ENCODE data around the gene NTM.

DNA sequence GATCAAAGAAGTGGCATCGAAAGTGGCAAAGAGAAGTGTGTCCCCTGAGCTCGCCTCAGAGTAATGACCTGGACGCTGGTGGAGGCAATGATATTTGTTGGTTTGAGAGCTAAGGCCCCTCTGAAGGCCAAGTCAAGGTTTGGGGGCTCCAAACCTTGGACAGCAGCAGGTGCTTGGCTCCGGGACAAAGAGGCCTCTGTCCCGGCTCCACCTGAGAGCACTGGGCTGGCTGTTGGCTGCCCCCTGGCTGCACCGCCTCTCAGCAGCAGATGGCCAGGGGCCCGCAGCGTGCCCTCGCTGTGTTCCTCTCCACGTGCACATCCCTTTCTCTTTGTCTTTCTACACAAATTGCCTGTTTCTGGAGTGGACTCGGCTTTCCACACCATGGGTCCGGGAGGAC, 301.3 kb downstream of the NTM start:
- TF ChIP-seq, protein P1, sequence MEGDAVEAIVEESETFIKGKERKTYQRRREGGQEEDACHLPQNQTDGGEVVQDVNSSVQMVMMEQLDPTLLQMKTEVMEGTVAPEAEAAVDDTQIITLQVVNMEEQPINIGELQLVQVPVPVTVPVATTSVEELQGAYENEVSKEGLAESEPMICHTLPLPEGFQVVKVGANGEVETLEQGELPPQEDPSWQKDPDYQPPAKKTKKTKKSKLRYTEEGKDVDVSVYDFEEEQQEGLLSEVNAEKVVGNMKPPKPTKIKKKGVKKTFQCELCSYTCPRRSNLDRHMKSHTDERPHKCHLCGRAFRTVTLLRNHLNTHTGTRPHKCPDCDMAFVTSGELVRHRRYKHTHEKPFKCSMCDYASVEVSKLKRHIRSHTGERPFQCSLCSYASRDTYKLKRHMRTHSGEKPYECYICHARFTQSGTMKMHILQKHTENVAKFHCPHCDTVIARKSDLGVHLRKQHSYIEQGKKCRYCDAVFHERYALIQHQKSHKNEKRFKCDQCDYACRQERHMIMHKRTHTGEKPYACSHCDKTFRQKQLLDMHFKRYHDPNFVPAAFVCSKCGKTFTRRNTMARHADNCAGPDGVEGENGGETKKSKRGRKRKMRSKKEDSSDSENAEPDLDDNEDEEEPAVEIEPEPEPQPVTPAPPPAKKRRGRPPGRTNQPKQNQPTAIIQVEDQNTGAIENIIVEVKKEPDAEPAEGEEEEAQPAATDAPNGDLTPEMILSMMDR (IDR thresholded peaks at IDR 0.05; ENCODE audit: low read depth, low read length, poor library complexity, severe bottlenecking): no peak
- TF ChIP-seq EZH2phosphoT487 (IDR thresholded peaks at IDR 0.05; ENCODE audit: borderline replicate concordance, low read length): no peak
